22Rv1 (cell line): ENCODE data around the gene MBOAT2.

Experiments
- H3K27ac ChIP-seq: fragments of 450-650 bp; 2 replicates; pipeline ENCODE4 v1.5.1; 2017
- ZFX ChIP-seq: fragments of 450-650 bp; IDR thresholded peaks from 2 replicates; pipeline ENCODE4 v1.6.1; 2017; ENCODE audit warnings: antibody characterized with exemption, borderline replicate concordance
- TF ChIP-seq, protein P1 (sequence below): fragments of 450-650 bp; IDR thresholded peaks from 2 replicates; pipeline ENCODE4 v1.5.1; 2017; ENCODE audit warnings: mild to moderate bottlenecking

Gene MBOAT2

DNA sequence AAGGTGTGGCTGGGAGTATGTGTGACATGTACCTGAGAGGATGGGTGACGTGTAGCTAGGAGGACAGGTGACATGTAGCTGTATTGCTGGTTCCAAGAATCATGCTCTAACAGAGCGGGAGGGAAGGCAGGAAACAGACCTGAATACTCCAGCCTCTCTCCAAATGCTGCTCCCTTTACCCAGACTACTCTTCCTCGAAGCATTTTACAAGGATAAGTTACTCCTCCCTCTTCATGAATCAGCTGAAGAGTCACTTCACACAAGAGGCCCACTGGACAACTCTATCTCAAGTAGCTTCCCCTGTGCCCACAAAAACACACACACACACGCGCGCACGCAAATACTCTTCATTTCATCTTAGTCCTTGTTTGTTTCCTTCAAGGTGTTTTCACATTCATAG, 113.5 kb downstream of the MBOAT2 start:
- no peak overlapping the region for H3K27ac ChIP-seq
- TF ChIP-seq ZFX = no peak
- TF ChIP-seq, protein P1, sequence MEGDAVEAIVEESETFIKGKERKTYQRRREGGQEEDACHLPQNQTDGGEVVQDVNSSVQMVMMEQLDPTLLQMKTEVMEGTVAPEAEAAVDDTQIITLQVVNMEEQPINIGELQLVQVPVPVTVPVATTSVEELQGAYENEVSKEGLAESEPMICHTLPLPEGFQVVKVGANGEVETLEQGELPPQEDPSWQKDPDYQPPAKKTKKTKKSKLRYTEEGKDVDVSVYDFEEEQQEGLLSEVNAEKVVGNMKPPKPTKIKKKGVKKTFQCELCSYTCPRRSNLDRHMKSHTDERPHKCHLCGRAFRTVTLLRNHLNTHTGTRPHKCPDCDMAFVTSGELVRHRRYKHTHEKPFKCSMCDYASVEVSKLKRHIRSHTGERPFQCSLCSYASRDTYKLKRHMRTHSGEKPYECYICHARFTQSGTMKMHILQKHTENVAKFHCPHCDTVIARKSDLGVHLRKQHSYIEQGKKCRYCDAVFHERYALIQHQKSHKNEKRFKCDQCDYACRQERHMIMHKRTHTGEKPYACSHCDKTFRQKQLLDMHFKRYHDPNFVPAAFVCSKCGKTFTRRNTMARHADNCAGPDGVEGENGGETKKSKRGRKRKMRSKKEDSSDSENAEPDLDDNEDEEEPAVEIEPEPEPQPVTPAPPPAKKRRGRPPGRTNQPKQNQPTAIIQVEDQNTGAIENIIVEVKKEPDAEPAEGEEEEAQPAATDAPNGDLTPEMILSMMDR = no peak

DNA sequence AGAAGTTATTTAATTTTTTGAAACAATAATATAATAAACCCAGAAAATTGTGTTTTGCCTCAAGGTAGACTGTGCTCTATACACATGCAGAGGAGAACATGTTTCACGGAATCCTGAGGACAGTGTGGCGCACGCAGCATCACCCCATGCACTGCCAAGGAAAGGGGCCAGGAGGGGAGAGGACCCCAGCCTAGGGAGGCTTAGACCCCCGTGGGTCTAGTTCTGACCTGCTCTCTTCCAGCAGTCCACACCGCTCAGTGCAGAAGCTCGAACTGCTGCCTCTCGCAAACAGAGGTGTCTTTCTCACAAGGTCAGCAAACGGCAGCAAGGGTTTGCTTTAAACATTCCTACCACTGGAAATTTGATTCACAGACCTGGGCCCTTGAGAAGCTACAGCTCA, 114.5 kb downstream of the MBOAT2 start:
- TF ChIP-seq ZFX = no peak
- TF ChIP-seq, protein P1 = no peak

DNA sequence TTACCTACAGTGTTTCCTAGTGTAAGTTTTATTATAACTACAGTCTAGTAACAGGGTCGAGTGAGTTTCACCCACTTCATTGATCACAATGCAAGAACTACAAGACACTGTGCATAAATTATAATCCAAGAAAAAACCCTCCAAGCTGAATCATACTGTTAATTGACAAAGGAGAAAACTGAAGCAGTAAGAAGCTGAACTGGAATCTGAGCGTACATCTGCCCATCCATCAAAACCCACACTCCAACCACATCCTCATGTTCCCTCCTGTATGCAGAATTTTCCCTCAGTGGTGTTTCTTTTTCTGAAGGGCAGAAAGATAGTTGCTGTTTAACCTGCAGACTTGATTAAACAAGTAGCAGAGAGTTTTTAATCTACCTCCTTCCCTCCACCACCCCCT, 116.6 kb downstream of the MBOAT2 start:
- TF ChIP-seq ZFX = no peak
- no peak overlapping the region for H3K27ac ChIP-seq

More for the DNA sequence above, 114.5 kb downstream of the MBOAT2 start:
- H3K27ac ChIP-seq = no peak overlapping the region

DNA sequence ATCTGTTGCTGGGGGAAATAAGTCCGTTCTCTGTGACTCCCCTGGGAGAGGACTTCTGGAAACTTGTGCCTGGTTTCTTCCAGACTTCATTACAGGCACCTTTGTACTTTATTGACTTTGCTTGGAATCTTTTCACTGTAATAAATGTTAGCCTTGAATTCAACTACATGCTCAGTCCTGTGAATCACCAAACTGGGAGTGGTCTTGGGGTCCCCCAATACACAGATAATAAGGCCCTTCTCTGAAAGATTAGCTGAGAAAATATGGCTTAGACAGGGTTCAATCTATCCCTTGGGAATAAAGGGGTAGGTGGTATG, 117.3 kb downstream of the MBOAT2 start:
- TF ChIP-seq, protein P1 = no peak
- no peak for TF ChIP-seq ZFX
- H3K27ac ChIP-seq = no peak overlapping the region

DNA sequence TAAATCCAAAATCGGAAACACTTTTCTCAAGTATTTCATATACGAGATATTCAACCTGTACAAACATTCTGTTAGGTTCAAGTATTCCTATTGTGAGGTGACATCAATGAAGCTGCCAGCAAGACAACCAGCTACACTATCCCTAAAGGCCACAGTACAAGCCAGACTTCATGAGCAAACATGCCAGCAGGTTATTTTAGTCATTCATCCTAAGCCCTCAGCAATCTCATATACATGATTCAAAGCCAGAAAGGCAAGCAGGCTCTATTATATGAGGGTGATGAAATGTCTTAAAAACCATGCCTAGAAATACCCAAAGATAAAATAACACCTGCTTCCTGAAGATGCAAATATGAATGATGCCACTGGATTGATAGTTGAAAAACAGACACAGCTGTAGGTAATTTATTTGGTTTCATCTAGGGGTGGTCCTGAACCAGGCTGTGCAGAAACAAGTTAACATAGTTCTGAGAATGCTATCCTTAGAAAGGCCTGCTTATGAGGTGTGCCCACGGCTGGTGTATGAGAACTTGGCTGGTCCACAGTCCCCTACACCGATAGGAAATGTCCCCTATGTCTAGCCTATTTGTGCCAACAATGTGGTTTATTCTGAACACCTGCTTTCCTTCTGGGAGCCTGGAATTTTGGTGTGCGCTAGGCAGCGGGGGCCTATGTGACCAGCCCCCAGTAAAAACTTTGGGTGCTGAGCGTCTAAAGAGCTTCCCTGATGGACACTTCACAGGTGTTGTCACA, 117.9 kb downstream of the MBOAT2 start:
- H3K27ac ChIP-seq = no peak overlapping the region
- no peak for TF ChIP-seq ZFX
- TF ChIP-seq, protein P1 = no peak

DNA sequence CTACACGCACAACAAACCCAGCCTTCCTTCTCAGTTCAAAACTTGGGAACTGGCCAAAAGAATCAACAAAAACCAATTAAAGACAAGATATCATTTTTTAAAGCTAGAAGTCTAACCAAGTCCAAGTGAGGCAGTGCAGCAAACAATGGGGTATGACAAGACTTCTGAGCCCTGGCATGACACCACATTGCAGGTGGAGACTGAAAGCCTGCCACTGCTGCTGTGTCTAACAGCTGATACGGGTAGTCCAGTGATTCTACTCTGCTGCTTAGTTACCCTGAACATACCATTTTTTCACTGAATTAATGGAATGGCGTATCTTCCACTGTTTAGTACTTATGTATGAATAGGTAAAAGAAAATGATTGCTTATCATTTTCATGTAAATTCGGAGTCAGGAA, 118.7 kb downstream of the MBOAT2 start:
- H3K27ac ChIP-seq = no peak overlapping the region
- no peak for TF ChIP-seq ZFX
- TF ChIP-seq, protein P1 = no peak

DNA sequence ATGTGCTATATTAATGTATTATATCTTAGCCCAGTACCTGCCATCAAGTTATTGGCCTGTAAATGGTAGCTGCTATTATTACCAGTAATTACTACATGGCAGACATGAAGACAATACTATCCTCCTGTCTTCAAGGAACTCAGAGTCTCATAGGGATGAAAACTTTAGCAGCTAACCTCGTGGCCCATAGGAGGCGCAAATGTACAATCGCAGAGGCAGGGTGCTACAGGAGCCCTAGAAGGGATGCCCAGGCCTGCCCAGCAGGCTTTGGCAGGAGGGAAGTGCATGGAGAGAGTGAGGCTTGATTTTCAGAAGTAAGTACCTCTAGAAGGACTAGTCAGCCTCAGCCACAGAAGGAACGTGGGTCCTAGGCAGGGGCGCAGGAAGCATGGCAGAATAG, 121.4 kb downstream of the MBOAT2 start:
- TF ChIP-seq, protein P1 = peak; percentile 52
- TF ChIP-seq ZFX = no peak

DNA sequence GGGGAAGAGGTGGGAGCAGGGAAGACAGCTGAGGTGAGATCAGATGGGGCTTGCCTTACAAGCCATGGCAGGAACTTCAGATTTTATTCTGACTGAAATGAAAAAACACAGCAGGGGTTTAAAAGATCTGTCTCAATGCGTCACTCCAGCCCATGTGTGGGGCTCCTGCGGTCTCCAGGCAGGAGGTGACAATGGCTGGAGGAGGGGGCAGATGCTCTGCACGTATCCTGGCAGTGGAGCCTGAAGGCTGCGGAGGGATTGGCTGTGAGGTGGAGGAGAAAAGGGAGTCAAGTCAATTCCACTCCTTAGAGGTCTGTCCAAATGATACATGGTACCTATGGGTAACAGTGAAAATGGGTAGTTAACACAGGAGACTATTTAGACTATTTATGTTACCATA, 125.6 kb downstream of the MBOAT2 start:
- no peak overlapping the region for H3K27ac ChIP-seq
- TF ChIP-seq, protein P1 = no peak
- no peak for TF ChIP-seq ZFX

More for the DNA sequence above, 121.4 kb downstream of the MBOAT2 start:
- H3K27ac ChIP-seq = no peak overlapping the region
